Measurements from ENCODE around the gene PHACTR1.

- TF ChIP-seq POLR2A (IDR thresholded peaks at IDR 0.05; ENCODE audit: low read depth, low read length) (no peak), POLR2AphosphoS5 (IDR thresholded peaks at IDR 0.05; ENCODE audit: low read depth, low read length) (no peak), SPI1 (IDR thresholded peaks at IDR 0.05; ENCODE audit: low read depth, low read length) (no peak), PAX5 (IDR thresholded peaks at IDR 0.05; ENCODE audit: insufficient read depth, low read length, severe bottlenecking) (no peak), TAF1 (IDR thresholded peaks at IDR 0.05; ENCODE audit: low read depth, low read length) (no peak)
Measured at GRCh38 chr6:13336553-13336952, 620.0 kb downstream of the PHACTR1 start.

Data from GM12891 (cell line).